ENCODE measurements around the gene SLC66A2. TPM values are rescaled to one million over a fixed set of nuclear protein-coding genes. Genes with fewer than 3 reads are reported as not detected.
"Not testable (repeated sequence)": the region's sequence is repeated elsewhere in the genome, so short reads cannot be mapped to it uniquely, and the experiment has no call there.

Gene SLC66A2
- total RNA-seq, 4 donors from 2014 or later, result 69.4 to 176 (median 103) TPM

DNA sequence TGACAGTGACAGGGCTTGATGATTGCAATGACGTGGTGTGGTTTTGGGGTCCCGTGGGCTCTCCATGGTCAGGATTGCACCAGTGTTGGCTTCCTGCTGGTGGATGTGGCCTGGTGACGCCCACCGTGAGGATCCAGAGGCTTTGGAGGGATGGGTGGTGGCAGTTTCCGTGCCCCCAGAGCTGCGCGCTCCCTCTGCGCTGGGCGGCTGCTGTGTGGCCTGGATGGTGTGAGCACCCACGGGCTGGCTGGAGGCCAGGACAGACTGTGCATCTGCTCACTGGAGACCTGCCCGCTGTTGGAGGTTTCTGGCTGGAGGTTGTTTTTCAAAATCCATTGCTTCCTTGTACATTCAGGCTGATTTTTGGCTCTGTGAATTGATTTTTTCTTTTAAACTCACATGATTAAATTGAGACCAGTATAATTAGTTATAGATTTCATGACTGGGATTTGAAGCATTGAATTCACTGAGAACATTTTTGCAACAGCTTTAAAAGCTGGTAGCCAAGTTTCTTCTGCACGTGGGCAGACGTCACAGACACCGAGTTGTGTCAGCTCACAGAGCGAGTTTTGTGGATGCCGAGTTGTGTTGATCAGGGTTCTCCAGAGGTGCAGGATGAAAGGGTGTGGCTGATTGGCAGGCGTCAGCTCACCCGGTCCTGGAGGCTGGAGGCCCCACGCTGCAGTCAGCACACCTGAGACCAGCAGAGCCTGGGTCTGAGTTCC is 81.0 kb downstream of the SLC66A2 start:
- TF ChIP-seq, protein P1, sequence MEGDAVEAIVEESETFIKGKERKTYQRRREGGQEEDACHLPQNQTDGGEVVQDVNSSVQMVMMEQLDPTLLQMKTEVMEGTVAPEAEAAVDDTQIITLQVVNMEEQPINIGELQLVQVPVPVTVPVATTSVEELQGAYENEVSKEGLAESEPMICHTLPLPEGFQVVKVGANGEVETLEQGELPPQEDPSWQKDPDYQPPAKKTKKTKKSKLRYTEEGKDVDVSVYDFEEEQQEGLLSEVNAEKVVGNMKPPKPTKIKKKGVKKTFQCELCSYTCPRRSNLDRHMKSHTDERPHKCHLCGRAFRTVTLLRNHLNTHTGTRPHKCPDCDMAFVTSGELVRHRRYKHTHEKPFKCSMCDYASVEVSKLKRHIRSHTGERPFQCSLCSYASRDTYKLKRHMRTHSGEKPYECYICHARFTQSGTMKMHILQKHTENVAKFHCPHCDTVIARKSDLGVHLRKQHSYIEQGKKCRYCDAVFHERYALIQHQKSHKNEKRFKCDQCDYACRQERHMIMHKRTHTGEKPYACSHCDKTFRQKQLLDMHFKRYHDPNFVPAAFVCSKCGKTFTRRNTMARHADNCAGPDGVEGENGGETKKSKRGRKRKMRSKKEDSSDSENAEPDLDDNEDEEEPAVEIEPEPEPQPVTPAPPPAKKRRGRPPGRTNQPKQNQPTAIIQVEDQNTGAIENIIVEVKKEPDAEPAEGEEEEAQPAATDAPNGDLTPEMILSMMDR (IDR thresholded peaks at IDR 0.05), result no peak
- DNase-seq (ENCODE audit: low spot score) (no peak), ATAC-seq (ENCODE audit: low FRiP score) (no peak)

DNA sequence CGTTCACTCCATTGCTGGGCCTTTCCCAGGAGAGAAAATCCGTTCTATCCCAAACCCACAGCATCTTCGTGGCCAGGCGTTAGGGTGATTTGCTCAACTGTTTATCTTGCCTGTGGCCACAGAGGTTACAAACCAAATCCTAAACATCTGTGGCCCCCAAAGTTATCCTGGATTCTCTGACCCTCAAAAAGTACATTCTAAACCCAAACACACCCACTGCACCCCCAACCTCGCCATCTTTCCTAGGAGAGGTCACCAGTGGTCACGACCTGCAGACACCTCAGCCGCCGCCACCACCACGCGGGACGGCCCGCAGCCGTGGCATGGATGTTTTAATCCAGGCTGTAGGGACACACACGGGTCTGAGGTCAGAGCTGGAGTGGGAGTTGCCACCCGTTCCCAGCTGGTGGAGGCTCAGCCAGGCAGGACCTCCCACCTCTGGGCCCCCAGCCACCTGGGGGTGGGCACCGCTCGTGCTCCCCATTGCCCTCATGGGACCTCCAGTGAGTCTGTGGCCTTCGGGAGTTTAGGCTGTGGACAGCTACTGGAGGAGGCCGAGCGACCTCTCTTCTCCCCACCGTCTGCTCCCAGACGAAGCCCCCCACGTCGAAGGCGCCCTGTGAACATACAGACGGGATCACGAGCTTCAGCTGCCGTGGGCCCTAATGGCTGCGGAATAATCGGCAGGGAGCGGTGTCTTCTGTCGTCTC is 81.7 kb downstream of the SLC66A2 start:
- no peak for ATAC-seq (ENCODE audit: low FRiP score)
- no peak for DNase-seq (ENCODE audit: low spot score)
- TF ChIP-seq, protein P1 (IDR thresholded peaks at IDR 0.05), result no peak

DNA sequence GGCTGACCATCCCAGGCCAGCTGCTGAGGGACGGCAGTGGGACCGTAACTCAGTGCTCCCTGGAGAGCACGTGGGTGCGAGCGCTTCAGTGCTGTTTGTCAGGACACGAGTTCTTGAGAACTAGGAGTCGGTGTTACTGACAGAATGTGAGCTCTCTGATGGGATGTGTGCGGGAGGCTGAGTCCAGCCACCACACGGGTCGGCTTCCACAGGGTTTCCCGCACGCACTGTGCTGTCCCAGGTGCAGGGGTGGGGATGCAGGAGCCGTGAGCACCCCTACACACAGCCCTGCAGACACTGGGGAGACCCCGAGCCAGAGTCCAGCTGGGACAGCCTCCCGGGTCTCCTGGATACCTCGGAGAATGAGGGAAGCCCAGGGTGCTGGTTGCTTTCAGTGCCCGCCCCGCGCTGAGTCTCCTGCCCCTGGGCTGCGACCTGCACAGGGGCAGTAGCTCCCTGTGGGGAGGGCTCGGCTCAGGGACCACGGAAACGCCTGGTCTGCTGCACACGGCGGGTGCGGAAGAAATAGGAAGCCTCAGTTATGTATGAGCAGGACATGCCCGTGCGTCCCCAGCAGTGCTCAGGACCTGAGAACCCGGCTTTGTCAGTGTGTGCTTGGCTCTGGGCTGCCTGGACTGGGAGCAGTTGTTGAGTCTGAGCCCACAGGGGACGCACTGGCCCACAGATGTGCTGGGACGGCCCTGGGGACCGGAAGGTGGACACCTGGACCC is 82.5 kb downstream of the SLC66A2 start:
- ATAC-seq (ENCODE audit: low FRiP score) (no peak), DNase-seq (ENCODE audit: low spot score) (no peak)
- TF ChIP-seq, protein P1 (IDR thresholded peaks at IDR 0.05), result no peak

DNA sequence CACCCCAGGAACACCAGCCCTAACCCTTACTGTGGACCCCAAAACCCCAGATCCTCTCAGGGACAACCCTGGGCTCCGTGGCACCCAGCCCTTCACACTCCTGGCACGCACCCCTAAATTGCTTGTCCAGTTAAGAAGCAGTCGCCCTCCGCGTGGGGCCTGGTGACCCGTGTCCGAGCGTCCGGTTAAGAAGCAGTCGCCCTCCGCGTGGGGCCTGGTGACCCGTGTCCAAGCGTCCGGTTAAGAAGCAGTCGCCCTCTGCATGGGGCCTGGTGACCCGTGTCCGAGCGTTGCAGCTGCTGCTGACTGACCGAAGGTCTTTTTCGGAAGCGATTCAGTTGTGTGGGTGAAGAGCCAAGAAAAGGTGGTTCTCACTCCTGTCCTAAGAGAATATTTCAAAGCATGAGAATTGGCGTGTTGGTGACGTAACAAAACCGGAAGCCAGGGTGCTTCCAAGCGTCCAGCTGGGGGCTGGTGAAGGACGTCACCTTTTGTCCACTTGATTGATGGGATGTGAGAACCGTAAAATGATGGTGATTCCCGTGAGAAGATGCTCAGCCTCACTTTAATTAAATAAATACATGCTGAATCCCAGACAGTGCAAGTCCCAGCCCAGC is 83.2 kb downstream of the SLC66A2 start:
- DNase-seq (ENCODE audit: low spot score) (no peak), ATAC-seq (ENCODE audit: low FRiP score) (no peak)
- TF ChIP-seq, protein P1 (IDR thresholded peaks at IDR 0.05), result no peak

DNA sequence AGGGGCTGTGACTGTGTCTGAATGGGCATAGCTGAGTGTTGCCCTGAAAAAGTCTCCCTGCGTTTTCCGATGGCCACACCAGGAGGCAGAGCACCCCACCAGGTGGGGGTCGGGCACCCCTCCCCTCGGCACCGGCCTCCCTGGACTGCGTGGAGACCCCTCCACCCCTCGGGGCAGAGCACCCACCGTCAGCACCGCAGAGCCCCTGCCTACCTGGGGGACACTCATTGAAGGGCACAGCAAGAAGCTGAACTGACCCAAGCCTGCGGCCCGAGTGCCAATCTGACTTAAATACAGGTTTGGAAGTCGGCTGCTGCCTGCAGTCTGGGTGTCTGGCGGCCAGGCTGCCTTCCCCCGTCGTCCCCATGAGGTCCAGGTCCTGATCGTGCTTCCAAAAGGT is 83.8 kb downstream of the SLC66A2 start:
- TF ChIP-seq, protein P1 (IDR thresholded peaks at IDR 0.05), result no peak
- ATAC-seq (ENCODE audit: low FRiP score) (no peak), DNase-seq (ENCODE audit: low spot score) (no peak)

DNA sequence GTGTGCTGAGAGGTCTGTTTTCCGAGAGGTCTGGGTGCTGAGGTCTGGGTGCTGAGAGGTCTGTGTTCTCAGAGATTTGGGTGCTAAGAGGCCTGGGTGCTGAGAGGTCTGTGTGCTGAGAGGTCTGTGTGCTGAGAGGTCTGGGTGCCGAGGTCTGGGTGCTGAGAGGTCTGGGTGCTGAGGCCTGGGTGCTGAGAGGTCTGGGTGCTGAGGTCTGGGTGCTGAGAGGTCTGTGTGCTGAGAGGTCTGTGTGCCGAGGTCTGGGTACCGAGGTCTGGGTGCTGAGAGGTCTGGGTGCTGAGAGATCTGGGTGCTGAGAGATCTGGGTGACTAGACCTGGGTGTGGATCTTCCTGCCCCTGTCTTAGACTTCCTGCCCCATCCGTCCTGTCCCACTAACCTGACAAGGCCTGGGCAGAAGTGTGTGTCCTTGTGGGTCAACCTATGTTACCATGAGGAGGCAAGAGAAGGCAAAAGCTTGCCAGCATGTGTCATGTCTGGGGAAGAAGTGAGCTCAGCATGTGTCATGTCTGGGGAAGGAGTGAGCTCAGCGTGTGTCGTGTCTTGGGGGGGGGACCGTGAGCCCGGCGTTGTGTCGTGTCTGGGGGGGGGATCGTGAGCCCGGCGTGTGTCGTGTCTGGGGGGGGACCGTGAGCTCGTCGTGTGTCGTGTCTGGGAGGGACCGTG is 84.4 kb downstream of the SLC66A2 start:
- TF ChIP-seq, protein P1 (IDR thresholded peaks at IDR 0.05), result no peak
- no peak for ATAC-seq (ENCODE audit: low FRiP score)
- DNase-seq (ENCODE audit: low spot score), result no peak

DNA sequence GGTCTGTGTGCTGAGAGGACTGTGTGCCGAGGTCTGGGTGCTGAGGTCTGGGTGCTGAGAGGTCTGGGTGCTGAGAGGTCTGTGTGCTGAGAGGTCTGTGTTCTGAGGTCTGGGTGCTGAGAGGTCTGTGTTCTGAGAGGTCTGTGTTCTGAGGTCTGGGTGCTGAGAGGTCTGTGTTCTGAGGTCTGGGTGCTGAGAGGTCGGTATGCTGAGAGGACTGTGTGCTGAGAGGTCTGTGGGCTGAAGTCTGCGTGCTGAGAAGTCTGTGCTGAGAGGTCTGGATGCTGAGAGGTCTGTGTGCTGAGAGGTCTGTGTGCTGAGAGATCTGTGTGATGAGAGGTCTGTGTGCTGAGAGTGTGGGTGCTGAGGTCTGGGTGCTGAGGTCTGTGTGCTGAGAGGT is 85.5 kb downstream of the SLC66A2 start:
- ATAC-seq (ENCODE audit: low FRiP score); DNase-seq (ENCODE audit: low spot score): not testable (repeated sequence)

DNA sequence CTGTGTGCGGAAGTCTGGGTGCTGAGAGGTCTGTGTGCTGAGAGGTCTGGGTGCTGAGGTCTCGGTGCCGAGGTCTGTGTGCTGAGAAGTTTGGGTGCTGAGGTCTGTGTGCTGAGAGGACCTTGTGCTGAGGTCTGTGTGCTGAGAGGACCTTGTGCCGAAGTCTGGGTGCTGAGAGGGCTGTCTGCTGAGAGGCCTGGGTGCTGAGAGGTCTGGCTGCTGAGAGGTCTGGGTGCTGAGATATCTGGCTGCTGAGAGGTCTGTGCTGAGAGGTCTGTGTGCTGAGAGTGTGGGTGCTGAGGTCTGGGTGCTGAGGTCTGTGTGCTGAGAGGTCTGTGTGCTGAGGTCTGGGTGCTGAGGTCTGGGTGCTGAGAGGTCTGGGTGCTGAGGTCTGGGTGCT is 86.5 kb downstream of the SLC66A2 start:
- not testable (repeated sequence) for ATAC-seq (ENCODE audit: low FRiP score); DNase-seq (ENCODE audit: low spot score)

Data from omental fat pad (tissue), 4 donors.